Astrocyte (in vitro differentiated cells and primary cell): Measurements from ENCODE around the gene AK5.

Experiments used
- CTCF ChIP-seq: IDR thresholded peaks from 2 replicates; pipeline ENCODE4 v1.5.1; 2011; ENCODE audit warnings: low read depth, mild to moderate bottlenecking, inconsistent platforms, low read length, moderate library complexity; ENCODE audit not compliant: insufficient read depth
- EZH2 ChIP-seq: IDR thresholded peaks from 2 replicates; pipeline ENCODE4 v1.6.1; 2012; ENCODE audit warnings: mild to moderate bottlenecking, low read length, inconsistent platforms; ENCODE audit not compliant: insufficient read depth

DNA sequence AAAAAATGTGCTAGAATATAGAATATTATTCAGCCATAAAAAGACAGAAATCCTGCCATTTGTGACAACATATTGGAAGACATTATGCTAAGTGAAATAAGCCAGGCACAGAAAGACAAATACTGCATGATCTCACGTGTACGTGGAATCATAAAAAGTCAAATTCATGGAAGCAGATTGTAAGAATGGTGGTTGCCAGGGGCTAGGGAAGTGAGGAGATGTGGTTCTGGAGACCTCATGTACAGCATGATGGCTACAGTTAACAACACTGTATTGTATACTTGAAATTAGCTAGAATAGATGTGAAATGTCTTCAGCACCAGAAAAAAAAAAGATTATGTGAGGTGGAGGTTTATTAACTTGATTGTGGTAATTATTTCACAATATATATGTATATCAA is 234.3 kb downstream of the AK5 start:
- TF ChIP-seq CTCF (no peak), EZH2 (no peak)
